HCT116 (cell line): ENCODE data around the gene RGL4. TPM values are rescaled to one million over a fixed set of nuclear protein-coding genes. Genes with fewer than 3 reads are reported as not detected.

Experiments used
- ATAC-seq: fragments of 200-7000 bp; cut with Tn5 transposase; 2 replicates; pipeline ENCODE4 v1.9.1; 2020; ENCODE audit warnings: mild to moderate bottlenecking, moderate library complexity
- BruUV-seq: library from RNA; stranded (reverse); fragments of 400-500 nt; replicated peaks from 2 replicates; lab custom pipeline; 2021; lab: Mats Ljungman, UMichigan
- CTCF ChIA-PET: fragments of 300-600 bp; sonication (Branson Sonifier 250); formaldehyde crosslinking; loops from one replicate; lab custom pipeline; 2021; ENCODE audit warnings: antibody characterized with exemption; lab: Charles Lee
- POLR2A ChIA-PET: fragments of 300-600, 350-600 bp; sonication (Branson Sonifier 250); formaldehyde crosslinking; loops from one replicate; lab custom pipeline; 2021; ENCODE audit warnings: antibody characterized with exemption; lab: Charles Lee
- RAD21 ChIA-PET, 2 experiments: fragments of 300-600 bp; sonication (Branson Sonifier 250); formaldehyde crosslinking; loops; one replicate each; lab custom pipeline; 2023; ENCODE audit warnings: low total read pairs in 2 of 2; ENCODE audit not compliant: uncharacterized antibody in 2 of 2, unreplicated experiment in 2 of 2, low non-redundant PET in 1 of 2; lab: Charles Lee
- DNase-seq: peaks from one replicate; pipeline ENCODE4 v3.0.0-alpha.2; 2010; ENCODE audit warnings: low read depth, low spot score
- H2AFZ ChIP-seq: fragments of 200-600 bp; shearing (Covaris generic), sonication (generic); 2 replicates; pipeline ENCODE4 v1.6.1; 2017; ENCODE audit warnings: low read depth, mixed run types, mixed read lengths, antibody characterized with exemption, low read length; ENCODE audit not compliant: poor library complexity, severe bottlenecking
- H3K27ac ChIP-seq: 2 replicates; pipeline ENCODE4 v1.5.1; 2012; ENCODE audit warnings: low read depth, low read length
- H3K27me3 ChIP-seq: fragments of 200-600 bp; sonication (generic); 2 replicates; pipeline ENCODE4 v1.6.1; 2016; ENCODE audit warnings: mixed run types, low read length, mixed read lengths; ENCODE audit not compliant: insufficient read depth
- H3K36me3 ChIP-seq, 2 experiments: fragments of 200-500 bp in 1 of 2; fragments of 200-600 bp in 1 of 2; sonication (Bioruptor generic) in 1 of 2; sonication (generic) in 1 of 2; 2 replicates each; pipeline versions ENCODE4 v1.5.1 to v1.6.1; 2014 to 2016; ENCODE audit warnings: low read length in 2 of 2, inconsistent platforms in 1 of 2, mixed read lengths in 1 of 2, mixed run types in 1 of 2; ENCODE audit not compliant: insufficient read depth in 2 of 2, control insufficient read depth in 1 of 2
- H3K4me1 ChIP-seq, 2 experiments: fragments of 200-600 bp in 1 of 2; sonication (generic) in 1 of 2; 2 replicates each; pipeline versions ENCODE4 v1.5.1 to v1.6.1; 2012 to 2017; ENCODE audit warnings: low read length in 2 of 2, inconsistent platforms in 1 of 2, mild to moderate bottlenecking in 1 of 2, mixed read lengths in 1 of 2, mixed run types in 1 of 2, moderate library complexity in 1 of 2; ENCODE audit not compliant: insufficient read depth in 2 of 2, control insufficient read depth in 1 of 2
- H3K4me2 ChIP-seq: fragments of 200-600 bp; sonication (generic); 2 replicates; pipeline ENCODE4 v1.6.1; 2017; ENCODE audit warnings: mixed run types, low read length, mixed read lengths
- H3K4me3 ChIP-seq, 2 experiments: fragments of 200-600 bp in 1 of 2; sonication (generic) in 1 of 2; replicated peaks in 1 of 2; 2 replicates each; pipeline ENCODE4 v1.5.1; 2011 to 2016; ENCODE audit warnings: low read length in 2 of 2, control low read depth in 1 of 2, low read depth in 1 of 2, mild to moderate bottlenecking in 1 of 2, mixed read lengths in 1 of 2, mixed run types in 1 of 2
- H3K79me2 ChIP-seq: fragments of 200-600 bp; sonication (generic); 2 replicates; pipeline ENCODE4 v1.6.1; 2017; ENCODE audit warnings: mild to moderate bottlenecking, mixed run types, low read length, moderate library complexity, mixed read lengths; ENCODE audit not compliant: insufficient read depth
- H3K9ac ChIP-seq: fragments of 200-600 bp; sonication (generic); 2 replicates; pipeline ENCODE4 v1.6.1; 2016; ENCODE audit warnings: low read length, mixed read lengths
- H3K9me2 ChIP-seq: fragments of 200-600 bp; sonication (generic), shearing (Covaris generic); 2 replicates; pipeline ENCODE4 v1.6.1; 2017; ENCODE audit warnings: mixed run types, mild to moderate bottlenecking, moderate library complexity; ENCODE audit not compliant: insufficient read depth
- H3K9me3 ChIP-seq, 2 experiments: fragments of 200-500 bp in 1 of 2; fragments of 200-600 bp in 1 of 2; sonication (Bioruptor generic) in 1 of 2; sonication (generic) in 1 of 2; 2 replicates each; pipeline ENCODE4 v1.6.1; 2014 to 2017; ENCODE audit warnings: low read length in 2 of 2, mixed read lengths in 2 of 2, inconsistent platforms in 1 of 2, low read depth in 1 of 2, mild to moderate bottlenecking in 1 of 2, mixed run types in 1 of 2, moderate library complexity in 1 of 2; ENCODE audit not compliant: control insufficient read depth in 1 of 2, insufficient read depth in 1 of 2
- H4K20me1 ChIP-seq: fragments of 200-600 bp; sonication (generic), shearing (Covaris generic); 2 replicates; pipeline ENCODE4 v1.6.1; 2017; ENCODE audit warnings: mixed run types, mild to moderate bottlenecking, moderate library complexity; ENCODE audit not compliant: insufficient read depth
- CBX3 ChIP-seq: IDR thresholded peaks from 2 replicates; pipeline ENCODE4 v1.6.1; 2012; ENCODE audit warnings: low read depth
- CEBPB ChIP-seq: IDR thresholded peaks from 2 replicates; pipeline ENCODE4 v1.6.1; 2012; ENCODE audit warnings: low read depth
- CTCF ChIP-seq, 3 experiments: fragments of 200-600 bp in 1 of 3; sonication (generic) in 1 of 3; IDR thresholded peaks in 2 of 3; conservative IDR thresholded peaks in 1 of 3; 2 replicates each; pipeline ENCODE4 v1.5.1; 2012 to 2017; ENCODE audit warnings: low read depth in 2 of 3, low read length in 2 of 3, antibody characterized with exemption in 1 of 3, borderline replicate concordance in 1 of 3, control low read depth in 1 of 3, mild to moderate bottlenecking in 1 of 3, mixed read lengths in 1 of 3, mixed run types in 1 of 3, moderate library complexity in 1 of 3; ENCODE audit not compliant: insufficient read depth in 1 of 3
- EZH2phosphoT487 ChIP-seq: fragments of 200-600 bp; IDR thresholded peaks from 2 replicates; pipeline ENCODE4 v1.6.1; 2018; ENCODE audit warnings: antibody characterized with exemption, borderline replicate concordance
- FOSL1 ChIP-seq: IDR thresholded peaks from 2 replicates; pipeline ENCODE4 v1.6.1; 2012; ENCODE audit warnings: low read depth
- POLR2A ChIP-seq: IDR thresholded peaks from 2 replicates; pipeline ENCODE4 v1.7.0; 2011; ENCODE audit warnings: borderline replicate concordance; ENCODE audit not compliant: insufficient read depth, insufficient read length; ENCODE audit errors: extremely low read depth
- POLR2AphosphoS5 ChIP-seq: IDR thresholded peaks from 2 replicates; pipeline ENCODE4 v1.6.1; 2011; ENCODE audit warnings: mild to moderate bottlenecking, low read depth, low read length, moderate library complexity
- RAD21 ChIP-seq: IDR thresholded peaks from 2 replicates; pipeline ENCODE4 v1.6.1; 2012; ENCODE audit warnings: low read depth, mild to moderate bottlenecking
- REST ChIP-seq: IDR thresholded peaks from 2 replicates; pipeline ENCODE4 v1.6.1; 2012; ENCODE audit warnings: low read depth
- SP1 ChIP-seq: IDR thresholded peaks from 2 replicates; pipeline ENCODE4 v1.6.1; 2012; ENCODE audit warnings: low read depth
- SRF ChIP-seq: IDR thresholded peaks from 2 replicates; pipeline ENCODE4 v1.6.1; 2012; ENCODE audit warnings: low read depth
- TCF7L2 ChIP-seq: IDR thresholded peaks from 2 replicates; pipeline ENCODE4 v1.7.0; 2011; ENCODE audit warnings: borderline replicate concordance, inconsistent platforms; ENCODE audit not compliant: insufficient read depth, insufficient read length; ENCODE audit errors: extremely low read depth
- ZBTB33 ChIP-seq: IDR thresholded peaks from 2 replicates; pipeline ENCODE4 v1.6.1; 2011; ENCODE audit warnings: mild to moderate bottlenecking, low read length, moderate library complexity; ENCODE audit not compliant: insufficient replicate concordance; ENCODE audit errors: extremely low read depth
- ZNF274 ChIP-seq: fragments of 200-500 bp; sonication (Bioruptor generic); IDR thresholded peaks from 2 replicates; pipeline ENCODE4 v1.6.1; 2014; ENCODE audit warnings: mild to moderate bottlenecking, low read depth, low read length, inconsistent platforms
- intact Hi-C: fragments of 100-400 bp; cut with micrococcal nuclease; formaldehyde crosslinking; loops from 2 replicates; pipeline ENCODE4 v1.10.0; 2022
- total RNA-seq: library from RNA; stranded (reverse); gene quantifications from one replicate; pipeline ENCODE4 v1.2.1, GENCODE V29; 2021; ENCODE audit not compliant: unreplicated experiment

RGL4 gene
- total RNA-seq, 1 experiment from 2014 or later, result not detected

GRCh38 chr22:23704829-23705228 lies 14.0 kb downstream of the RGL4 start:
- no TSS peak for BruUV-seq
- Histone ChIP-seq H3K4me3 (no peak overlapping the region), H3K4me2 (no peak overlapping the region), H3K4me1 (no peaks in the 10 kb centered on the region), H2AFZ (no peak overlapping the region), H3K27ac (no peak overlapping the region), H3K9me2 (no peaks in the 10 kb centered on the region), H3K9me3 (no peaks in the 10 kb centered on the region), H3K79me2 (peaks cover 50% of the 10 kb centered on the region), H3K36me3 (peaks cover 48 to 51% of the 10 kb centered on the region in 2 experiments; a peak in 3 of 4 replicates), H3K9ac (no peak overlapping the region), H3K27me3 (no peaks in the 10 kb centered on the region), H4K20me1 (0 out of 2 replicates have a peak, but pooled peaks cover 3% of the 10 kb centered on the region)
- ChIA-PET POLR2A (no interaction called here), CTCF (no interaction called here), RAD21 (no interaction called here)
- DNase-seq (no peak), ATAC-seq (no peak)
- TF ChIP-seq RAD21, result no peak
- no peak for TF ChIP-seq POLR2AphosphoS5
- TF ChIP-seq TCF7L2, result no peak
- no peak for TF ChIP-seq FOSL1
- TF ChIP-seq SRF, result no peak
- no peak for TF ChIP-seq CEBPB
- TF ChIP-seq CBX3, result no peak
- TF ChIP-seq SP1, result no peak
- TF ChIP-seq EZH2phosphoT487, result no peak
- no peak for TF ChIP-seq ZNF274
- no peak for TF ChIP-seq CTCF (IDR thresholded peaks at IDR 0.05 in 2 of 3, conservative IDR thresholded peaks at IDR 0.05 in 1 of 3; ENCODE audit: borderline replicate concordance in 1 of 3, insufficient read depth in 1 of 3, low read depth in 2 of 3, low read length in 2 of 3)
- TF ChIP-seq ZBTB33, result no peak
- TF ChIP-seq POLR2A, result no peak
- TF ChIP-seq REST, result no peak
- intact Hi-C loops, result no loop called here
